Natural killer cell (primary cell): ENCODE results near the gene TMEM245. TPM values are rescaled to one million over a fixed set of nuclear protein-coding genes. Genes with fewer than 3 reads are reported as not detected.
A peak's percentile ranks its signal among the peaks of the same experiment; 100 is the strongest.

Experiments used
- ATAC-seq, 3 donors: fragments of 150-1000 bp in 2 of 3; fragments of 200-7000 bp in 1 of 3; cut with Tn5 transposase; 1 replicate in 1 of 3; 2 replicates in 2 of 3; pipeline ENCODE4 v1.10.0; 2021; ENCODE audit warnings: mild to moderate bottlenecking in 2 of 3, moderate library complexity in 2 of 3
- DNase-seq, 2 donors: peaks; one replicate each; pipeline versions ENCODE4 v3.0.0 to v3.0.0-alpha.2; 2013 to 2021; ENCODE audit warnings: mixed read lengths in 1 of 2
- H3K27ac ChIP-seq: one replicate; pipeline ENCODE4 v1.5.1; 2013; ENCODE audit warnings: mild to moderate bottlenecking, low read length
- H3K27me3 ChIP-seq: one replicate; pipeline ENCODE4 v1.6.1; 2013; ENCODE audit warnings: low read length; ENCODE audit not compliant: control insufficient read depth, insufficient read depth
- H3K36me3 ChIP-seq: one replicate; pipeline ENCODE4 v1.6.1; 2013; ENCODE audit warnings: low read length; ENCODE audit not compliant: control insufficient read depth, insufficient read depth
- H3K4me1 ChIP-seq: one replicate; pipeline ENCODE4 v1.6.1; 2013; ENCODE audit warnings: low read length; ENCODE audit not compliant: control insufficient read depth, insufficient read depth
- H3K4me3 ChIP-seq: one replicate; pipeline ENCODE4 v1.5.1; 2013; ENCODE audit warnings: low read length
- H3K9me3 ChIP-seq: one replicate; pipeline ENCODE4 v1.6.1; 2013; ENCODE audit warnings: low read length; ENCODE audit not compliant: control insufficient read depth, insufficient read depth
- H3K27ac Mint-ChIP-seq, 2 donors: one replicate each; pipeline ENCODE4 v1.8.0; 2022; ENCODE audit warnings: mild to moderate bottlenecking in 2 of 2, mixed read lengths in 2 of 2, moderate library complexity in 1 of 2
- H3K27me3 Mint-ChIP-seq, 2 donors: one replicate each; pipeline ENCODE4 v1.8.0; 2022; ENCODE audit warnings: low read depth in 2 of 2, mixed read lengths in 2 of 2
- H3K36me3 Mint-ChIP-seq: one replicate; pipeline ENCODE4 v1.8.0; 2022; ENCODE audit warnings: mixed read lengths
- H3K4me1 Mint-ChIP-seq, 2 donors: one replicate each; pipeline ENCODE4 v1.8.0; 2022; ENCODE audit warnings: mixed read lengths in 2 of 2
- H3K4me3 Mint-ChIP-seq: one replicate; pipeline ENCODE4 v1.8.0; 2022; ENCODE audit warnings: mild to moderate bottlenecking, moderate library complexity, mixed read lengths
- H3K9me3 Mint-ChIP-seq, 2 donors: one replicate each; pipeline ENCODE4 v1.8.0; 2022; ENCODE audit warnings: mixed read lengths in 2 of 2
- WGBS: methylation state at CpG from one replicate; pipeline ENCODE4 v1.1.7; 2013; ENCODE audit warnings: missing lambda C conversion rate; ENCODE audit not compliant: insufficient coverage; 5-methylcytosine and 5-hydroxymethylcytosine counted together
- intact Hi-C: fragments of 100-400 bp; cut with micrococcal nuclease; formaldehyde crosslinking; loops from one replicate; pipeline ENCODE4 v1.14.2; 2022
- total RNA-seq, 4 donors: library from RNA; stranded (reverse); fragments of 120-200 nt in 1 of 4; gene quantifications; one replicate each; pipeline versions ENCODE4 v1.2.3 to v1.2.4, GENCODE V29; 2013 to 2022
- TF ChIP-seq, protein P1 (sequence below): fragments of 200-600 bp; IDR thresholded peaks from one replicate; pipeline ENCODE4 v1.8.0; 2022; ENCODE audit warnings: antibody characterized with exemption

TMEM245 gene
- total RNA-seq, 3 donors from 2014 or later (not counting 1 experiment from before 2014, with no cell fraction given): 14.5 to 22.5 (median 21.8) TPM

GRCh38 chr9:108996643-108997042 is 123.1 kb downstream of the TMEM245 start:
- peaks cover 3% of the 10 kb centered on the region for H3K4me1 ChIP-seq
- no peak overlapping the region for H3K27ac ChIP-seq
- no peaks in the 10 kb centered on the region for H3K9me3 ChIP-seq
- DNase-seq (no peak), ATAC-seq (no peak)
- no peaks in the 10 kb centered on the region for H3K27me3 Mint-ChIP-seq
- no peaks in the 10 kb centered on the region for H3K36me3 ChIP-seq
- no peak overlapping the region for H3K4me3 Mint-ChIP-seq
- no peaks in the 10 kb centered on the region for H3K27me3 ChIP-seq
- no peaks in the 10 kb centered on the region for H3K9me3 Mint-ChIP-seq
- H3K4me1 Mint-ChIP-seq: peaks cover 5 to 6% of the 10 kb centered on the region in 2 donors
- H3K4me3 ChIP-seq: no peak overlapping the region
- H3K27ac Mint-ChIP-seq: no peak overlapping the region
- intact Hi-C loops: no loop called here
- H3K36me3 Mint-ChIP-seq: no peaks in the 10 kb centered on the region
- 0% methylated on average over 1 of the region's 1 CpG for WGBS
- TF ChIP-seq, protein P1, sequence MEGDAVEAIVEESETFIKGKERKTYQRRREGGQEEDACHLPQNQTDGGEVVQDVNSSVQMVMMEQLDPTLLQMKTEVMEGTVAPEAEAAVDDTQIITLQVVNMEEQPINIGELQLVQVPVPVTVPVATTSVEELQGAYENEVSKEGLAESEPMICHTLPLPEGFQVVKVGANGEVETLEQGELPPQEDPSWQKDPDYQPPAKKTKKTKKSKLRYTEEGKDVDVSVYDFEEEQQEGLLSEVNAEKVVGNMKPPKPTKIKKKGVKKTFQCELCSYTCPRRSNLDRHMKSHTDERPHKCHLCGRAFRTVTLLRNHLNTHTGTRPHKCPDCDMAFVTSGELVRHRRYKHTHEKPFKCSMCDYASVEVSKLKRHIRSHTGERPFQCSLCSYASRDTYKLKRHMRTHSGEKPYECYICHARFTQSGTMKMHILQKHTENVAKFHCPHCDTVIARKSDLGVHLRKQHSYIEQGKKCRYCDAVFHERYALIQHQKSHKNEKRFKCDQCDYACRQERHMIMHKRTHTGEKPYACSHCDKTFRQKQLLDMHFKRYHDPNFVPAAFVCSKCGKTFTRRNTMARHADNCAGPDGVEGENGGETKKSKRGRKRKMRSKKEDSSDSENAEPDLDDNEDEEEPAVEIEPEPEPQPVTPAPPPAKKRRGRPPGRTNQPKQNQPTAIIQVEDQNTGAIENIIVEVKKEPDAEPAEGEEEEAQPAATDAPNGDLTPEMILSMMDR: no peak

GRCh38 chr9:108994695-108995094 is 125.1 kb downstream of the TMEM245 start:
- Histone ChIP-seq H3K4me3 (no peak overlapping the region), H3K4me1 (peaks cover 3% of the 10 kb centered on the region), H3K9me3 (no peaks in the 10 kb centered on the region), H3K27me3 (no peaks in the 10 kb centered on the region), H3K36me3 (no peaks in the 10 kb centered on the region), H3K27ac (no peak overlapping the region)
- H3K27ac Mint-ChIP-seq: peak overlapping the region in 1 of 2 donors; percentile 39
- H3K36me3 Mint-ChIP-seq: no peaks in the 10 kb centered on the region
- H3K4me3 Mint-ChIP-seq: no peak overlapping the region
- WGBS: 46% methylated on average over 2 of the region's 2 CpGs
- TF ChIP-seq, protein P1: no peak
- peak in 2 of 3 donors; percentile 52 for ATAC-seq
- no peaks in the 10 kb centered on the region for H3K27me3 Mint-ChIP-seq
- intact Hi-C loops: no loop called here
- no peak for DNase-seq
- H3K4me1 Mint-ChIP-seq: peaks cover 0 to 6% of the 10 kb centered on the region in 2 donors
- no peaks in the 10 kb centered on the region for H3K9me3 Mint-ChIP-seq

DNA sequence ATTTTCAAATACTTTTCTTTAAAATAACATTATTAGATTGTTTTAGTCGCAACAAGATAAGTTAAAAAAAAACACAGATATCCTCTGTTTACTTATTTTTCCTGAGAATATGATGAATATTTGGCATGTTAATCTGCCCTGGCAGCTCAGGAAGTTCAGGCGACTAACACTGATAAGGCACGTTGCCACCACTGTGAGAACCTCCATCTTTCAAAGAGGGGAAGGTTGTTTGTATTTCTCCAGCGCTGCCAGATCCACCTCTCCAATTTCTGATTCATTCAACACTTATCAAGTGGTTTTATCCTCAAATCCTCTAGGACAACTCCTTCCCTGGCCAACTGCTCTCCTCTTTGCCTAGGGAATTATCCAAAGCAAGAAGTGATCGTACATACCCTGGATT is 128.3 kb downstream of the TMEM245 start:
- DNase-seq (no peak), ATAC-seq (no peak)
- TF ChIP-seq, protein P1: no peak
- Mint-ChIP-seq H3K36me3 (no peaks in the 10 kb centered on the region), H3K4me1 (peaks cover 0 to 6% of the 10 kb centered on the region in 2 donors), H3K27ac (no peak overlapping the region), H3K9me3 (no peaks in the 10 kb centered on the region), H3K4me3 (no peak overlapping the region), H3K27me3 (no peaks in the 10 kb centered on the region)
- H3K27ac ChIP-seq: no peak overlapping the region
- no peaks in the 10 kb centered on the region for H3K27me3 ChIP-seq
- peaks cover 3% of the 10 kb centered on the region for H3K4me1 ChIP-seq
- H3K4me3 ChIP-seq: no peak overlapping the region
- WGBS: 85% methylated on average over 4 of the region's 5 CpGs
- H3K36me3 ChIP-seq: no peaks in the 10 kb centered on the region
- no peaks in the 10 kb centered on the region for H3K9me3 ChIP-seq
- intact Hi-C loops: no loop called here

GRCh38 chr9:108983885-108984284 is 135.9 kb downstream of the TMEM245 start:
- Histone ChIP-seq H3K4me3 (no peak overlapping the region), H3K9me3 (no peaks in the 10 kb centered on the region), H3K27ac (no peak overlapping the region), H3K4me1 (no peaks in the 10 kb centered on the region), H3K27me3 (no peaks in the 10 kb centered on the region), H3K36me3 (no peaks in the 10 kb centered on the region)
- H3K9me3 Mint-ChIP-seq: no peaks in the 10 kb centered on the region
- no peaks in the 10 kb centered on the region for H3K27me3 Mint-ChIP-seq
- no peaks in the 10 kb centered on the region for H3K36me3 Mint-ChIP-seq
- no peak overlapping the region for H3K27ac Mint-ChIP-seq
- DNase-seq (no peak), ATAC-seq (no peak)
- H3K4me3 Mint-ChIP-seq: no peak overlapping the region
- TF ChIP-seq, protein P1: no peak
- no peaks in the 10 kb centered on the region for H3K4me1 Mint-ChIP-seq
- intact Hi-C loops: no loop called here
